GM21619 (cell line): ENCODE measurements around the gene SLC38A1.

Experiments
- ATAC-seq: cut with Tn5 transposase; IDR thresholded peaks from one replicate; pipeline ENCODE4 v1.9.1; 2021; ENCODE audit not compliant: unreplicated experiment

The SLC38A1 gene

DNA sequence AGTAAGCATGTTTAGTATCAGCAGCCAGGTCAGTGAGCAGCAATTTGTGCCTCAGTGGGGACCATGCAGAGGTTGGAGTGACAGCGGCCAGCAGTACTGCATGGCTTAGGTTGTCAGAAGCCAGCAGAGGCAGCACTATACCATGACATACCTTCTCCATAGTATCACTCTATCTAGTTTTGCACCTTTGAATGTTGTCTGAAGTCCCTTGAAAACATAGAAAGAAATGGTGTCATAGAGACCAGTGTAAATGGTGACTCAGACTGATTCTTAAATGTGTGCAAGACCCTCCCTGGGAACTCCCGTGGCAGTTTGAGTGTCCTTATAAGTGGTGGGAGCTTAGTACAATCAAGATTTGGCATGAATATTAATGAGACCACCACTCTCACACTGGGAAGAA is 124.4 kb downstream of the SLC38A1 start:
- no peak for ATAC-seq

DNA sequence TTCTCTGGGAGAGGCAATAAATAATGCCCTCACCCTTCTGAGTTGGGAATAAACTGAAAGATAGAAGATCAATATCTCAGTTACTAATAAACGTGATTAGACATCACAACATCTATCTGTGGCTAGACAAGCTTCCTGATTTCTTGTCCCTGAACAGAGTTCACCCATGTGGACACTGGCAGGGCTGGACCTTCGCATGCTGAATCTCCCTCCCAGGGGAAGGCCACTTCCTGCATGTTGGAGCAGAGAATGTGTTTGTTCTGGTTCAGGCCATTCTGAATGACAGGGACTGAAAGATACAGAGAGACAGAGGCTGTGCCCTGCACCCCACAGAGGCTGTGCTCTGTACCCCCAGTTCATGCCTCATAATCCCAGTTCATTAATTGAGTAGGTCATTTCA is 132.6 kb downstream of the SLC38A1 start:
- ATAC-seq: no peak

DNA sequence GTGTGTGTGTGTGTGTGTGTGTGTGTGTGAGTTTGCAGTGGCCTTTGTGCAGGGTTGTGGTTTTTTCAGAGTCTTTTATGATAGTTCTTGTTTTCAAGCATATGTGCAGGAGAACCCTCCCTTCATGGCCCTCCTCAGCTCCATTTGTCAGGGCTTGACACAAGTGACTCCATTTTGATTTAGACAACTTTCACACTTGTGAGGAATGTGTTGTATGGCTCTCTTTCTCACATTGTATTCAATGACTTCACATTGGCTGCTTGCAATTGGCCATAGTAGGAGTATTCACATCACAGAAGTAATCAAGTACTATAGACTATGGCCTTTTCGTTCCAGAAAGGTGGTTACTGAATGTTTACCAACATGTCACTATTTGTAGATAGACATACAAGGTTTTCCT is 133.1 kb downstream of the SLC38A1 start:
- no peak for ATAC-seq

DNA sequence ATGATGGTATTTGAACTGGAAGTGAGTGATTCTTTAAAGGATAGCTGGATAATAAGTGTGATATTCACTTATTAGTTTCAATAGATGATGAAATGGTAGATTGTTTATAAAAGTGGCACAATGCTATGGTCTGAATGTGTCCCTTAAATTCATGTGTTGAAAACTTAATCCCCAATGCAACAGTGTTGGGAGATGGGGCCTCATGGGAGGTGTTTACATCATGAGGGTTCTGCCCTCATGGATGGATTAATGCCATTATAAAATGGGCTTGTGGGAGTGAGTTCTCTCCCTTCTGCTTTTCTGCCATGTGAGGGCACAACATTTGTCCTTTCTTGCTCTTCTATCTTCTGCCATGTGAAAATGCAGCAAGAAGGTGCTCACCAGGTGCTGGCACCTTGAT is 134.0 kb downstream of the SLC38A1 start:
- ATAC-seq: no peak

DNA sequence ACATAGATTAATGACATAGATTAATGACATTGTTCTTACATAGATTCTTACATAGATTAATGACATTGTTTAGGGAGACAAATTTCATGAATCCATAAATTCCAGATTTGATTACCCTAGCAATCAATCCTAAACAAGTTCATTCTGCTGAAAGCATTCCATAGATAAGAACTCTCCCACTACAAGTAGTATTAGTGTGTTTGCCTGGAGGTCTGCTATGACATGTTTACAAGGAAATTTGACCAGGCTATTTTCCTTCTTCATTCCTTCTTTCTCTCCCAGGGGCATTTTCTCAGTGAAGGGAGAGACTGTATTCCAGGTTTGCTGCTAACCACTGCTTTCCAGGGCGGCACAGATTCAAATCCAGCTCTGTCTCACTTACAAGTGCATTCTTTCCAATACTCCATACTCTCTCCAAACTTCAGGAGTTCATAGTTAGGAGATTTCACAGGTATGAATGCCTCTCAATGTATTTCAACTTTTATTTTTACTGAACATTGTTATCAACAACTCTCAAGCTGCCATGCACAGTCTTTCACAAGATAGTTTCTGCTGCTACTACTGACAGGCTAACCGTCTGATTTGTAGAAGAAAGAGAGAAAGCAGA is 134.5 kb downstream of the SLC38A1 start:
- ATAC-seq: no peak

DNA sequence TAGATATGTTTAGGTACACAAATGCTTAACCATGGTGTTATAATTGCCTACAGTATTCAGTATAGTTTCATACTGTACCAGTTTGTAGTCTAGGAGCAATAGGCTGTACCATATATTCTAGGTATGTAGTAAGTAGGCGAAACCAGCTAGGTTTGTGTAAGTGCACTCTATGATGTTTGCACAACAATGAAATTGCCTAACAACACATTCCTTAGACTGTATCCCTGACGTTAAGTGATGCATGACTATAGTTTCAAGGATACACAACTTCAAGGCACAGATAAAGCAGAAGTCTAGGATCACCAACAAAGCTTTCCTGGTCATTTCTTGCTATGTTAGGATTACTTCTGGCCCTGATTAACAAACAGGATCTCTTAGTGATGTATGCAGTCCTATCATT is 135.1 kb downstream of the SLC38A1 start:
- ATAC-seq: no peak
